ENCODE data around the gene FBLN1.

GRCh38 chr22:45632791-45633515 lies 130.3 kb downstream of the FBLN1 start:
- no peak for TF ChIP-seq CTCF (IDR thresholded peaks at IDR 0.05; ENCODE audit: low read depth, low read length)
- no peak for TF ChIP-seq EZH2phosphoT487 (IDR thresholded peaks at IDR 0.05; ENCODE audit: low read depth)
